ENCODE measurements around the gene ARHGAP24.

ARHGAP24 gene

GRCh38 chr4:85474818-85475630 lies at the start of gene ARHGAP24:
Gene ARHGAP24, plus strand, starts transcription at chr4:85475150.
- peak; percentile 88 for DNase-seq (ENCODE audit: low spot score)

- no peak for DNase-seq (ENCODE audit: low spot score)
These were observed 48.6 kb upstream of the ARHGAP24 start for GRCh38 chr4:85426366-85426765.

DNA sequence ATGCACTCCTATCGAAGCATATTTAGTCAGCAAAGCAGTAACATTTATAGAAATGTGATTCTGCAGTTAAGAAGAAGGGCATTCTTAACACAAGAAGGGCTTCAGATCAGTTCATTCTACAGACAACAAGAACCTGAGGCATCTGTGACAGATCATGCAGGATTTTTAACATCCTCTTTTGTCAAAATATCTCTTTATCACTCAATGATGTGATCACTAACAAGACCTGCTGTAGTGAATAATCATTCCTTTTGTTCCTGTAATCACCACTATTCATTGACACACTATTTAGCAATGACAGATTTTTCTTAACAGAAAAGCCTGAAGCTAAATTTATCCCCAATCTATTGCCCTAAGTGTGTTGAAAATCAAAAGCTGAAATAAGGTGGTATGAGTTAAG lies 47.8 kb upstream of the ARHGAP24 start:
- DNase-seq (ENCODE audit: low spot score): no peak

DNA sequence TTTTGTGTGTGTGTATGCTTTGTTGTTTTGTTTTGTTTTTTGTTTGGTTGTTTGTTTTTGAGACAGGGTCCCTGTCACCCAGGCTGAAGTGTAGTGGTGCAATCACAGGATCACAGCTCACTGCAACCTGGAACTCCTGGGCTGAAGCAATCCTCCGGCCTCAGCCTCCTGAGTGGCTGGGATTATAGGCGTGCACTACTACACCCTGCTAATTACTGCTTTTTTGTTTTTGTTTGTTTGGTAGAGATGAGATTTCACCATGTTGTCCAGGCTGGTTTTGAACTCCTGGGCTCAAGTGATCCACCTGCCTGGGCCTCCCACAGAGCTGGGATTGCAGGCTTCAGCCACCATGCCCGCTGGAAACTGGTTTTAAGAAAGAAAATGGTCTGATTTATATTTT lies 44.7 kb upstream of the ARHGAP24 start:
- DNase-seq (ENCODE audit: low spot score): no peak

GRCh38 chr4:85430697-85431096 lies 44.3 kb upstream of the ARHGAP24 start:
- no peak for DNase-seq (ENCODE audit: low spot score)

- DNase-seq (ENCODE audit: low spot score): no peak
These were observed 43.8 kb upstream of the ARHGAP24 start for GRCh38 chr4:85431156-85431555.

GRCh38 chr4:85431881-85432485 lies 43.0 kb upstream of the ARHGAP24 start:
- no peak for DNase-seq (ENCODE audit: low spot score)

GRCh38 chr4:85445050-85445639 lies 29.8 kb upstream of the ARHGAP24 start:
- no peak for DNase-seq (ENCODE audit: low spot score)

DNA sequence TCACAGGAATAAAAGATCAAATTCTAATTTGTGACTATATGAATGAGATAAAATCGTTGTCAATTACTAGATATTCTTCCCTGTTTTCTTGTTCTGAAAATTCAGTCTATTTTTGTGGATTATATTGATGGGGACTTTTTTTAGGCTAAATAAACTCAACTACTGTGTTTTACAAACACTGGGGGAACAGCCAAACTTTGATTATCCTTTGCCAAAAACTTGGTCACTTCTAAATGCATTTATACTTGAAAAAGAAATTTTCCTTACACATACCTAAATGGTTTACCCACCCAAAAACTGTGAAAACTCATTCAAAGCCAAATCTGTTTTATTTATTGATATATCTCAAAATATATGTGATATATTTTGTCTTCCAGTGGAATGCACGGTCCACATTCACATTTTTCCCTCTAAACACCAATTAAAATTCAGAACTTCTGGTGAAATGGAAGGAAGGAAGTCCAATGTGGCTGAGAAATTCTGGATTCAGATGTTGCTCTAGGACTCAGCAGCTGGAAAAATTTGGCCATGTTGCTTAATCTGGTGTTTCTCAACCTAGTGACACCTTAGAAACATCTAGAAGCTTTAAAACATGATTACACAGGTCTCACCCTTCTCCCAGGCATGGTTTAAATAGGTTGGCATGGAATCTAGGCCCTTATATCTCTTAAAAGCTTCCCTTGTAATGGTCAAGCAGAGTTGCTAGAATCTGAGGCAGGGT lies 28.6 kb upstream of the ARHGAP24 start:
- no peak for DNase-seq (ENCODE audit: low spot score)

- peak; percentile 67 for DNase-seq (ENCODE audit: low spot score)
These were observed 25.8 kb upstream of the ARHGAP24 start for GRCh38 chr4:85448906-85449890.

- no peak for DNase-seq (ENCODE audit: low spot score)
These were observed 22.8 kb upstream of the ARHGAP24 start for GRCh38 chr4:85452058-85452731.

- no peak for DNase-seq (ENCODE audit: low spot score)
These were observed 19.0 kb upstream of the ARHGAP24 start for GRCh38 chr4:85455942-85456341.

GRCh38 chr4:85457752-85458467 lies 17.0 kb upstream of the ARHGAP24 start:
- DNase-seq (ENCODE audit: low spot score): no peak

DNA sequence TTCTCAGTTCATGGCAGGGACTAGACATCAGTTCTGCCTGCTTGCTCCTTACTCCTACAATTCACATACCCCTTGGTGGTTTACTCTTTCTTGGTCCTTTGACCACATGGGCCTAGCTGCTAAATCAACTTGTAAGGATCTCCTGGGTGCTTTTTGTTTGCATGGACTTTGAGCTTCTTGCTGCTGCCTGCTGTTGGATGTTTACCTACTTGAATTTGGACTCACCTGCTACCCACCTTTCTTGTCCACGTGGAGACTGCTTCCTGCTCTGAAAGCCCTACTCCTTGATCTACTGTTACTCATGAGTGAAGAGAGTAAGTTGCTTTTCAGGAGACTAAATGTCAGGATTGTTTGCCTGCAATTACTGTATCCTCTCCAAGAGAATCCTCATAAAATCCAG lies 15.2 kb upstream of the ARHGAP24 start:
- no peak for DNase-seq (ENCODE audit: low spot score)

- no peak for DNase-seq (ENCODE audit: low spot score)
These were observed 594 bp upstream of the ARHGAP24 start for GRCh38 chr4:85474356-85474755.

GRCh38 chr4:85475631-85476233 lies 782 bp downstream of the ARHGAP24 start:
- DNase-seq (ENCODE audit: low spot score): peak; percentile 30

DNA sequence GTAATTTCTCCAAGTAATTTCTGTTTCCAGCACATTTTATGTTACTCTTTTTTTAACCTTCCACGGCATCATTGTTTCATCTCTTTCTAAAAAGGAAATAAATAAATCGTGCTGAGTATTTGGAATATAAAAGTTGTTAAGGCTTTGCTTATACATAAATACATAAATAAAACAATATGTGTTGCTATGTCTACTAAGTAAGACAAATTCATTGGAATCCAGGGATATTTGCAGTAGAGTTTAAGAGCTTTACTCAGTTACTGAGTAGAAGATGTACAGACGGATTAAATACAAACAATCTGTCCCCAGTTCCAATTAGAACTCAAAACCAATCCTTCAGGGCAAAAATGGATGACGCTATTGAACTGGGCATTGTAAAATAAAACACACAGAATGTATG lies 1.4 kb downstream of the ARHGAP24 start:
- no peak for DNase-seq (ENCODE audit: low spot score)

DNA sequence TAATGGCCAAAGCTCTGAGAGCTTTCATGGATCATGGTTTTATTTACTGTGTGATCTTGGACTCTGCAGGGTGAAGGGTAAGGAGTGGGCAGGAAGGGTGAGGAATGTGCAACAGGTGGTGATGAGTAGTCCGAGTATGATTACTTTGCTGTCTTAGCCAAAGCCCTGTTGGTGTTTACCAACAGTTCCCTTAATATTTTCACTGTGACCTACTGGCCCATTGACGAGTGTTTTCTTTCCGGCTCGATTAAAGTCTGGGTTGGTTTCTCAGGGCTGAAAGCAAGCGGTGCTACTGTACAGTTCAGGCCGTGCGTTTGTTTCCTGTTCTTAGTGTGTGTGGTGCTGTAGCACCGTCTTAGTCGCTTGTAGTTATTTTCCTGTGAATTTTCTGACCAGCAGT lies 2.6 kb downstream of the ARHGAP24 start:
- DNase-seq (ENCODE audit: low spot score): peak; percentile 64

DNA sequence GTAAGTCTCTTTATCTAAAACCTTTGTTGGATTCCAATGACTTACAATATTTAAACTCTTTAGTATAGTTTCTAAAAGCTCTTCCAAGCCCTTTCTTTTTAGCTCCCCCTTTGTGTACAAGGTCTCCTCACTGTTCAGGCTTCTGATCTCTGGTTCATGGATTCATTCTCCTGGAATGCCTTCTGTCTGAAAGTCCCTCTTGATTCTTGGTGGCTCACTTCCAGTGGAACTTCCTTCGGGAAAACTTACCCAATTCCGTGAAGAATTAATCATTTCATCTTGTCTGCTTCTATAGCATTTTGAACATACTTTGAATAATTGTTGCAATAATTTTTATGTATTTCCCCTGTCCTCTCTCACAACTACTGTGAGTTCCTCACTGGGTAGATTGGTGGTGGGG lies 3.6 kb downstream of the ARHGAP24 start:
- DNase-seq (ENCODE audit: low spot score): no peak

Data from NAMALWA (cell line).